Trophoblast cell (in vitro differentiated cells and primary cell): ENCODE results near the gene C14orf93.

ENCODE experiments used
- DNase-seq, 2 donors: peaks; one replicate each; pipeline ENCODE4 v3.0.0-alpha.2; 2016
- H2AFZ ChIP-seq: 2 replicates; pipeline ENCODE4 v1.6.1; 2013; ENCODE audit warnings: low read length, moderate library complexity, mild to moderate bottlenecking; ENCODE audit not compliant: insufficient read depth, poor library complexity
- H2AK5ac ChIP-seq: 2 replicates; pipeline ENCODE4 v1.6.1; 2013; ENCODE audit warnings: mild to moderate bottlenecking, low read length
- H2BK120ac ChIP-seq: 2 replicates; pipeline ENCODE4 v1.6.1; 2013; ENCODE audit warnings: low read length, mild to moderate bottlenecking, moderate library complexity; ENCODE audit not compliant: insufficient read depth, poor library complexity
- H2BK12ac ChIP-seq: 2 replicates; pipeline ENCODE4 v1.6.1; 2013; ENCODE audit warnings: mild to moderate bottlenecking, low read length, moderate library complexity
- H2BK5ac ChIP-seq: 2 replicates; pipeline ENCODE4 v1.6.1; 2013; ENCODE audit warnings: low read length, low read depth, moderate library complexity, mild to moderate bottlenecking; ENCODE audit not compliant: poor library complexity
- H3K14ac ChIP-seq: 2 replicates; pipeline ENCODE4 v1.6.1; 2013; ENCODE audit warnings: mild to moderate bottlenecking, low read length
- H3K18ac ChIP-seq: 2 replicates; pipeline ENCODE4 v1.6.1; 2013; ENCODE audit warnings: mild to moderate bottlenecking, low read length
- H3K23ac ChIP-seq: 2 replicates; pipeline ENCODE4 v1.6.1; 2013; ENCODE audit warnings: low read length
- H3K27ac ChIP-seq: 2 replicates; pipeline ENCODE4 v1.5.1; 2013; ENCODE audit warnings: low read depth, mild to moderate bottlenecking, inconsistent platforms, low read length, moderate library complexity
- H3K27me3 ChIP-seq: 2 replicates; pipeline ENCODE4 v1.6.1; 2013; ENCODE audit warnings: inconsistent platforms, mild to moderate bottlenecking, low read length, moderate library complexity; ENCODE audit not compliant: insufficient read depth
- H3K36me3 ChIP-seq, 2 experiments: 1 replicate in 1 of 2; 2 replicates in 1 of 2; pipeline ENCODE4 v1.6.1; 2013; ENCODE audit warnings: low read length in 2 of 2, mild to moderate bottlenecking in 2 of 2, moderate library complexity in 1 of 2; ENCODE audit not compliant: insufficient read depth in 2 of 2, control insufficient read depth in 1 of 2
- H3K4ac ChIP-seq: 2 replicates; pipeline ENCODE4 v1.6.1; 2013; ENCODE audit warnings: low read depth, mild to moderate bottlenecking, low read length, moderate library complexity
- H3K4me1 ChIP-seq, 2 experiments: 1 replicate in 1 of 2; 2 replicates in 1 of 2; pipeline ENCODE4 v1.6.1; 2013; ENCODE audit warnings: low read length in 2 of 2, mild to moderate bottlenecking in 2 of 2, moderate library complexity in 1 of 2; ENCODE audit not compliant: insufficient read depth in 2 of 2, control insufficient read depth in 1 of 2
- H3K4me2 ChIP-seq: 2 replicates; pipeline ENCODE4 v1.6.1; 2013; ENCODE audit warnings: inconsistent platforms, mild to moderate bottlenecking, low read length, moderate library complexity
- H3K4me3 ChIP-seq: 2 replicates; pipeline ENCODE4 v1.5.1; 2013; ENCODE audit warnings: mild to moderate bottlenecking, low read depth, low read length, inconsistent platforms
- H3K79me1 ChIP-seq: one replicate; pipeline ENCODE4 v1.6.1; 2013; ENCODE audit warnings: low read length
- H3K79me2 ChIP-seq: 2 replicates; pipeline ENCODE4 v1.6.1; 2013; ENCODE audit warnings: low read length, mild to moderate bottlenecking; ENCODE audit not compliant: control insufficient read depth, insufficient read depth, poor library complexity
- H3K9ac ChIP-seq: 2 replicates; pipeline ENCODE4 v1.6.1; 2013; ENCODE audit warnings: mild to moderate bottlenecking, low read length
- H3K9me3 ChIP-seq: 2 replicates; pipeline ENCODE4 v1.6.1; 2013; ENCODE audit warnings: low read depth, mild to moderate bottlenecking, control low read depth, inconsistent platforms, low read length; ENCODE audit not compliant: insufficient read depth
- H4K12ac ChIP-seq: 2 replicates; pipeline ENCODE4 v1.6.1; 2013; ENCODE audit warnings: low read depth, mild to moderate bottlenecking, low read length, moderate library complexity
- H4K8ac ChIP-seq: 2 replicates; pipeline ENCODE4 v1.6.1; 2013; ENCODE audit warnings: low read depth, mild to moderate bottlenecking, low read length, moderate library complexity
- H4K91ac ChIP-seq: one replicate; pipeline ENCODE4 v1.6.1; 2013; ENCODE audit warnings: low read depth, mild to moderate bottlenecking, low read length, moderate library complexity
- WGBS: extraction: QIAGEN DNeasy Blood & Tissue Kit; methylation state at CpG from one replicate; pipeline ENCODE4 v1.1.7; 2013; ENCODE audit warnings: missing lambda C conversion rate; ENCODE audit not compliant: insufficient read length, insufficient coverage; ENCODE audit errors: extremely low coverage; 5-methylcytosine and 5-hydroxymethylcytosine counted together

C14orf93 gene

DNA sequence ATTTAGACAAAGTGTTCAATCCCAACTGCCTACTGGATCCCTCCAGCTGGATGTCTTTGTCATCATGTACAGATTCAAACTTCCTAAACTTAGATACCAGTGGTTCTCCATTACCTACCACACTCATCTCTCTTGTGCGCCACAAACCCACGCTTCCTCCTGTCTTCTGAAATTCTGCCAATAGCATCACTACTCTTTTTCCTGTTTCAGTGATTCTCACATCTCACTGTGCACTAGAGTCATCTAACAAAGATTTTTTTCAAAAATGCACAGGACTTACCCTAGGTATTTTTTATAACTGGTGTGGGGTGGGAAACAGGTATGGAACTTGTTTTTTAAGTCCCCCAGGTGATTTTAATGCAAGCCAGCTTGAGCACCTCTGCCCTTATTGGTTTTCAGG is 18.9 kb upstream of the C14orf93 start:
- H3K4ac ChIP-seq: no peak overlapping the region
- WGBS: no CpG with 5 or more reads among the region's 2 CpGs
- no peak overlapping the region for H2AK5ac ChIP-seq
- no peaks in the 10 kb centered on the region for H3K79me1 ChIP-seq
- H3K4me1 ChIP-seq: peaks cover 2 to 6% of the 10 kb centered on the region in 2 experiments
- no peak overlapping the region for H3K14ac ChIP-seq
- H3K23ac ChIP-seq: no peak overlapping the region
- no peak overlapping the region for H3K18ac ChIP-seq
- no peaks in the 10 kb centered on the region for H3K27me3 ChIP-seq
- peaks cover 35 to 44% of the 10 kb centered on the region in 2 experiments for H3K36me3 ChIP-seq
- no peak overlapping the region for H3K4me2 ChIP-seq
- H3K79me2 ChIP-seq: peaks cover 4% of the 10 kb centered on the region
- no peak overlapping the region for H2BK120ac ChIP-seq
- H3K4me3 ChIP-seq: no peak overlapping the region
- no peak overlapping the region for H3K9ac ChIP-seq
- no peak overlapping the region for H3K27ac ChIP-seq
- no peak overlapping the region for H4K8ac ChIP-seq
- DNase-seq: no peak
- no peak overlapping the region for H2BK12ac ChIP-seq
- no peaks in the 10 kb centered on the region for H3K9me3 ChIP-seq
- no peak overlapping the region for H2AFZ ChIP-seq
- H2BK5ac ChIP-seq: no peak overlapping the region
- H4K12ac ChIP-seq: no peak overlapping the region
- no peak overlapping the region for H4K91ac ChIP-seq

DNA sequence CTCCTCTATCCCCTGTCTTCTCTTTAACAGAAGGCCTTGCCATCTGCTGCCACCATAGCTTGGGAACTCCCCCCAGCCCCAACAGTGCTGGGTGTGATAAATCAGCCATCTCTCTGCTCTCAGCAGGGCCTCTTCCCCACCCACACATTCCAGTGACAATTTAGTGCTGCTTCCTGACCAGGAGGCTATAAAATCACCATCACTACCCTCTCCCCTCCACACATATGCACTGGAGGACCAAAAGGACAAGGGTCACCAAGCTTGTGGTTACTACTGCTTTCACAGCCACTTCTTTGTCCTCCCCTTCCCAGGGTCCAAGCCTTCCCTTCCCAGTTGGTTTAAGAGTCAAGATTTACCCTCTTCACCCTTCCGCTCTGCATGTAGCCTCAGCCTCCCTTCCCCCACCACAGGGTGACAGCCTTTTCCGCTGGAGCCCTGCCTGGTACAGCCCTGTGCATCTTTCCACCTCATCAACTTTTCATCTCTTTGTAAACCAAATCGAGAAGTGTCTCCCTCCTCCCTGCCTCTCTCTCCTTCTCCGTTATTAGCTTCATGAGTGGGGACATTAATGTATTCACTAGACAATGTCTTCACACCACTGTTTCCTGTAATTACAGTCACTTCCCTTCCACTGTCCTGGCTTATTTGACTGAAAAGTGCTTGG is 15.3 kb upstream of the C14orf93 start:
- no peaks in the 10 kb centered on the region for H3K27me3 ChIP-seq
- no peaks in the 10 kb centered on the region for H3K4me1 ChIP-seq
- no peak overlapping the region for H2BK5ac ChIP-seq
- no peak overlapping the region for H2AFZ ChIP-seq
- no peak for DNase-seq
- no peak overlapping the region for H4K8ac ChIP-seq
- H3K79me1 ChIP-seq: no peaks in the 10 kb centered on the region
- no peak overlapping the region for H4K91ac ChIP-seq
- no peak overlapping the region for H2BK12ac ChIP-seq
- H3K9me3 ChIP-seq: no peaks in the 10 kb centered on the region
- no peak overlapping the region for H3K27ac ChIP-seq
- H2BK120ac ChIP-seq: no peak overlapping the region
- no peak overlapping the region for H4K12ac ChIP-seq
- no peak overlapping the region for H3K9ac ChIP-seq
- H3K18ac ChIP-seq: no peak overlapping the region
- H2AK5ac ChIP-seq: no peak overlapping the region
- H3K79me2 ChIP-seq: no peaks in the 10 kb centered on the region
- no peak overlapping the region for H3K4me2 ChIP-seq
- H3K23ac ChIP-seq: no peak overlapping the region
- H3K4ac ChIP-seq: no peak overlapping the region
- H3K36me3 ChIP-seq: peaks cover 18 to 28% of the 10 kb centered on the region in 2 experiments
- no peak overlapping the region for H3K14ac ChIP-seq
- no peak overlapping the region for H3K4me3 ChIP-seq
- WGBS: no CpG with 5 or more reads among the region's 4 CpGs

DNA sequence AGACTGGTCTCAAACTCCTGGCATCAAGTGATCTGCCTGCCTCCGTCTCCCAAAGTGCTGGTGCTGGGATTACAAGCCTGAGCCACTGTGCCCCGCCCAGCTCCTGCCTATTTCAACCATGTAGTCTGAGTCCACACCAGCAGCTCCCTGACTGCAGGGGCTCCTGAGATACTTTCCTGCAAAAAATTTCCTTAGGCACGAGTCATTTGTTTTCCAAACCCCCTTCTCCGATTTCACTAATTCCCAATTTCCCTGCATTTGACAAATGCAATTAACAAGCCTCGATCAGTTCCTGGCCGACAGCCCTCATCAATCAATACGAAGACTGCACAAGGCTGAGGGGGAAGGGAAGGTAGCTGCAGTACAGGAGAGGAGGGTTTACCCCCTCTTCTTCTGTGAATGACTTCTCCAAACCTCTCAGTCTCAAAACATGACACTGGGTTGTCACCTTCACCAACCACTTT is 14.7 kb upstream of the C14orf93 start:
- Histone ChIP-seq H3K4me1 (no peaks in the 10 kb centered on the region), H2AFZ (no peak overlapping the region), H3K14ac (no peak overlapping the region), H4K91ac (no peak overlapping the region), H4K12ac (no peak overlapping the region), H3K4me2 (no peak overlapping the region), H3K4ac (no peak overlapping the region), H3K9ac (no peak overlapping the region), H3K4me3 (no peak overlapping the region), H3K9me3 (no peaks in the 10 kb centered on the region), H3K36me3 (peaks cover 18 to 25% of the 10 kb centered on the region in 2 experiments), H3K79me2 (no peaks in the 10 kb centered on the region), H4K8ac (no peak overlapping the region), H3K27me3 (no peaks in the 10 kb centered on the region), H2BK120ac (no peak overlapping the region), H3K79me1 (no peaks in the 10 kb centered on the region), H3K18ac (no peak overlapping the region), H2BK5ac (no peak overlapping the region), H3K23ac (no peak overlapping the region), H2BK12ac (no peak overlapping the region), H2AK5ac (no peak overlapping the region), H3K27ac (no peak overlapping the region)
- no peak for DNase-seq
- WGBS: 100% methylated on average over 2 of the region's 7 CpGs

DNA sequence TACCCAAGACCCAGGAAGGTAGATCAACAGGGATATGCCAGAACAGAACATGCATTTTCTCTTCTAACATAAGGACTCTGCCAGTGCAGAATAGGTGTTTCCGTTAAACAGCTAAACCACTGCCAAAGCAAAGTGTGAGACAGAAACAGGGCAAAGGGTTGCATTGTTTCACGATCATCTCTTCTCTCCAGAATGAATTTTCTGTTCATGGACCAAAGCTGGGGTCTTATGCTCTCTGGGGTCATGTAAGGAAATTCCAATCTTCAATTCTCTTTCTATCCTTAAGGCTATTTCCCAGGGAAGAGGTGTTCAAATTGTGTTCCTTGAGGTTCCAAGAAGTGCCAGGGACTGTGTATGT is 13.8 kb upstream of the C14orf93 start:
- no peaks in the 10 kb centered on the region for H3K27me3 ChIP-seq
- no peaks in the 10 kb centered on the region for H3K79me1 ChIP-seq
- no peak for DNase-seq
- no peak overlapping the region for H3K4ac ChIP-seq
- no CpG with 5 or more reads among the region's 2 CpGs for WGBS
- no peaks in the 10 kb centered on the region for H3K9me3 ChIP-seq
- no peak overlapping the region for H2BK120ac ChIP-seq
- H2AK5ac ChIP-seq: no peak overlapping the region
- H3K14ac ChIP-seq: no peak overlapping the region
- no peak overlapping the region for H3K4me3 ChIP-seq
- peaks cover 15 to 22% of the 10 kb centered on the region in 2 experiments for H3K36me3 ChIP-seq
- H2AFZ ChIP-seq: no peak overlapping the region
- no peak overlapping the region for H4K8ac ChIP-seq
- no peaks in the 10 kb centered on the region for H3K4me1 ChIP-seq
- no peak overlapping the region for H3K18ac ChIP-seq
- H2BK12ac ChIP-seq: no peak overlapping the region
- H3K27ac ChIP-seq: no peak overlapping the region
- H3K23ac ChIP-seq: no peak overlapping the region
- H3K79me2 ChIP-seq: no peaks in the 10 kb centered on the region
- H3K9ac ChIP-seq: no peak overlapping the region
- H3K4me2 ChIP-seq: no peak overlapping the region
- H2BK5ac ChIP-seq: no peak overlapping the region
- no peak overlapping the region for H4K12ac ChIP-seq
- no peak overlapping the region for H4K91ac ChIP-seq
